Measurements from ENCODE around the gene LBHD2. TPM values are rescaled to one million over a fixed set of nuclear protein-coding genes. Genes with fewer than 3 reads are reported as not detected.

The LBHD2 gene
- total RNA-seq, 1 donor from 2014 or later: not detected

DNA sequence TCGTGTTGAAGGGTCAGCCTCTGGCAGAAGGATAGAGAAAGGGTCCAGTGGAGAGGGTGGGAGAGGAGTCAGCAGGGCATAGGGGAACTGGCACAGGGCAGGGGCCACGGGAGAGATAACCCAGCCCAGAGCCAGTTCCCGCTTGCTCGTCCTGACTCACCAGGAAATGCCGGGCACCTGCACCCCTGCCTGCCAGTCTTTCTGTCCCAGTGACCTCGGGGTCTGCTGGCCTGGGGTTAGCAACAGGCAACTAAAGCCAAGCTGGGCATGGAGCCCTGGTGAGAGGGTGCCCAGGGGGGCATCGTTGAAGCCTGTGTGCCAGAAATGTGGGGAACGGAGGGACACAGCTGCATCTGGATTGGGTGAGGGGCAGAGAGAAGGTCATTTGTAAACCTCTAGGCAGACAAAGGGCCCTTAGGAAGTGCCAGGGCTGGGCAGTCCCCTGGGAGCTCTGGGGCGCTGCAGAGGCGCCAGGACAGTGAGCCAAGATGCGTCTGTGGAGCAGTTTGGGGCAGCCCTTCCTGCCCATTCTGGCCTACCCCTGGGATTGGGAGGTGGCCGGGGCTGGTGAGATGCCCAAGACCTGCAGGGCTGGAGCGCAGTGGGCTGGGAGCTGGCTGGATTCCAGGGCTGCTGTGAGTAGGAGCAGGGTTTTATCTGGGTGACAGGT lies 44.8 kb downstream of the LBHD2 start:
- H3K4me1 ChIP-seq: peaks cover 82% of the 10 kb centered on the region

DNA sequence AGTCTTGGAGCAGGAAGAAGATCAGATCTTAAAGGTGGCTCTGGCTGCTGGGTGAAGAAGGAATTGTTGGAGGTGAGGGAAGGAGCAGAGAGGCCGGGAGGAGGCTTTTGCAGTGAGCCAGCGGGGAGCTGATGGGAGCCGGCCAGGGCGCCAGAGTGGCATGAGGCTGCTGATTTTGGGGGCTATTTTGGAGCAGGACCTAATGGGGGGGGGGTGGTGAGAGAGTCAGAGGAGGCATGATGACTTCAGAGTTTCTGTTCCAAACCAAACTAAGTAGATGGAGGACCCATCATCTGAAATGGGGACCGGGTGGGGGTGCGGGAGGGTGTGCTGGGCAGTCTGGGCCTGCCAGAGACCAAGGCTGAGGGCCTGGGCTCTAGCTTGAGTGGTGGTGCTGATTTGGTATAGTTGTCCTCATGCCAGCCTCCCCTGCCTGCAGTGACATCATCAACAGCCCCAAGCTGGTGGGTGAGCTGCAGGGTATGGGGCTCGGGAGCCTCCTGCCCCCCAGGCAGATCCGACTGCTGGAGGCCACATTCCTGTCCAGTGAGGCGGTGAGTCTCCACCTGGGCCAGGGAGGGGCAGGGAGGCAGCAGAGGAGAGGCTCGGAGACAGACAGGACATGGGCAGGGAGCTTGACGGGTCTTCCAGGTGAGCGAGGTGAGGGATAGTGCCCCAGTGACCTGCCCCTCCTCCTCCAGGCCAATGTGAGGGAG lies 45.4 kb downstream of the LBHD2 start:
- no peak overlapping the region for H3K4me3 ChIP-seq
- DNase-seq (ENCODE audit: extremely low spot score in 2 of 2): no peak
- intact Hi-C loops (cut with DNase I): no loop called here
- H3K4me1 ChIP-seq: peaks cover 76% of the 10 kb centered on the region
- H3K9me3 ChIP-seq: no peaks in the 10 kb centered on the region
- peak overlapping the region; percentile 72 for H3K27ac ChIP-seq
- H3K36me3 ChIP-seq: peaks cover 0 to 30% of the 10 kb centered on the region in 2 donors
- no peaks in the 10 kb centered on the region for H3K27me3 ChIP-seq
- TF ChIP-seq POLR2AphosphoS5 (IDR thresholded peaks at IDR 0.05; ENCODE audit: insufficient read depth in 1 of 2, low read depth in 1 of 2): no peak
- no peak for TF ChIP-seq POLR2A (IDR thresholded peaks at IDR 0.05)
- TF ChIP-seq, protein P1, sequence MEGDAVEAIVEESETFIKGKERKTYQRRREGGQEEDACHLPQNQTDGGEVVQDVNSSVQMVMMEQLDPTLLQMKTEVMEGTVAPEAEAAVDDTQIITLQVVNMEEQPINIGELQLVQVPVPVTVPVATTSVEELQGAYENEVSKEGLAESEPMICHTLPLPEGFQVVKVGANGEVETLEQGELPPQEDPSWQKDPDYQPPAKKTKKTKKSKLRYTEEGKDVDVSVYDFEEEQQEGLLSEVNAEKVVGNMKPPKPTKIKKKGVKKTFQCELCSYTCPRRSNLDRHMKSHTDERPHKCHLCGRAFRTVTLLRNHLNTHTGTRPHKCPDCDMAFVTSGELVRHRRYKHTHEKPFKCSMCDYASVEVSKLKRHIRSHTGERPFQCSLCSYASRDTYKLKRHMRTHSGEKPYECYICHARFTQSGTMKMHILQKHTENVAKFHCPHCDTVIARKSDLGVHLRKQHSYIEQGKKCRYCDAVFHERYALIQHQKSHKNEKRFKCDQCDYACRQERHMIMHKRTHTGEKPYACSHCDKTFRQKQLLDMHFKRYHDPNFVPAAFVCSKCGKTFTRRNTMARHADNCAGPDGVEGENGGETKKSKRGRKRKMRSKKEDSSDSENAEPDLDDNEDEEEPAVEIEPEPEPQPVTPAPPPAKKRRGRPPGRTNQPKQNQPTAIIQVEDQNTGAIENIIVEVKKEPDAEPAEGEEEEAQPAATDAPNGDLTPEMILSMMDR (IDR thresholded peaks at IDR 0.05): no peak

More for the DNA sequence above, 44.8 kb downstream of the LBHD2 start:
- no peaks in the 10 kb centered on the region for H3K9me3 ChIP-seq
- DNase-seq (ENCODE audit: extremely low spot score in 2 of 2): no peak
- TF ChIP-seq POLR2AphosphoS5 (IDR thresholded peaks at IDR 0.05; ENCODE audit: insufficient read depth in 1 of 2, low read depth in 1 of 2) (no peak), POLR2A (IDR thresholded peaks at IDR 0.05) (no peak)
- TF ChIP-seq, protein P1 (IDR thresholded peaks at IDR 0.05): no peak
- peaks cover 0 to 23% of the 10 kb centered on the region in 2 donors for H3K36me3 ChIP-seq
- no peak overlapping the region for H3K4me3 ChIP-seq
- no peaks in the 10 kb centered on the region for H3K27me3 ChIP-seq
- peak overlapping the region; percentile 72 for H3K27ac ChIP-seq
- intact Hi-C loops (cut with DNase I): no loop called here

DNA sequence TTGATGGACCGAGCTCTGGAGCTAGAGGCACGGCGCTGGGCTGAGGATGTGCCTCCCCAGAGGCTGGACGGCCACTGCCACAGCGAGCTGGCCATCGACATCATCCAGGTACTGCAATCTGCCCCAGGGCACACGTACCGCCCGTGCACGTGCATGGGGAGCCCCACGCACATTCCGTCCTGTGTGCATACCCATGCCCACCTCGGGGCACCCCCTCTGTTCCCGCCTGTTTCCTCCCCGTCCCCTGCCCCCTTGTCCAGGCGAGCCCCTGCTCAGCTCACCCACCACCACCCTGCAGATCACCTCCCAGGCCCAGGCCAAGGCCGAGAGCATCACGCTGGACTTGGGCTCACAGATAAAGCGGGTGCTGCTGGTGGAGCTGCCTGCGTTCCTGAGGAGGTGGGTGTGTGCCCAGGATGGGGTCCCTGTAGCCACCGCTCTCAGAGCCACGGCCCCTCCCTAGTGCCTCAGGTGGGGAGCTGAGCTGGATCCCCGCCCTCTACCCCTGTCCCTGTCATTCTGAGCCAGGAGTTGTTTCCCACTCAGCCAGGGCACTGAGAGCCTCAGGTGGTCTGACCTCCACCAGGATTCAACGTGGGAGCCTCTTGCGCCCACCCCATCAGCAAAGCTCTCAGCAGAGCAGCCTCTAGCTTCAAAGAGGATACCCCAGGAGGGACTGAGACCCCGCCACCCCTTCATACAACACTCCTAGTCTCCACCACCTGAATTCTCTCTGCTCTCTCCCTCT lies 46.2 kb downstream of the LBHD2 start:
- DNase-seq (ENCODE audit: extremely low spot score in 2 of 2): no peak
- no peak overlapping the region for H3K4me3 ChIP-seq
- no peaks in the 10 kb centered on the region for H3K9me3 ChIP-seq
- intact Hi-C loops (cut with DNase I): no loop called here
- TF ChIP-seq, protein P1 (IDR thresholded peaks at IDR 0.05): no peak
- TF ChIP-seq POLR2AphosphoS5 (IDR thresholded peaks at IDR 0.05; ENCODE audit: insufficient read depth in 1 of 2, low read depth in 1 of 2) (no peak), POLR2A (IDR thresholded peaks at IDR 0.05) (no peak)
- peaks cover 68% of the 10 kb centered on the region for H3K4me1 ChIP-seq
- peak overlapping the region; percentile 72 for H3K27ac ChIP-seq
- H3K27me3 ChIP-seq: no peaks in the 10 kb centered on the region
- H3K36me3 ChIP-seq: peaks cover 0 to 36% of the 10 kb centered on the region in 2 donors

DNA sequence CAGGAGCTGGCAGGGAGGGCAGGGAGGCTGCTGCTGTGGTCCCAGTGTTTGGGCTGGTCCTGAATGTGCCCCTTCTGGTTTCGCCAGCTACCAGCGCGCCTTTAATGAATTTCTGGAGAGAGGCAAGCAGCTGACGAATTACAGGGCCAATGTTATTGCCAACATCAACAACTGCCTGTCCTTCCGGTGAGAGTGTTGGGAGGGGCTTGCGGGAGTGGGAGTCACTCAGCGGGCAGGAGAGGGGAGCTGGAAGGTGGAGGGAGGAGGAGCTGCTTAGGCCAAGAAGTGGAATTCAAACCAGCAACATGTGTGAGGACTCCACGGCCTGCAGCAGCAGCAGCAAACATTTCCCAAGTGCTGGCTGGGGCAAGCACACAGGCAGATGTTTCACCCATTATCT lies 47.0 kb downstream of the LBHD2 start:
- Histone ChIP-seq H3K27me3 (no peaks in the 10 kb centered on the region), H3K4me3 (no peak overlapping the region), H3K4me1 (peaks cover 67% of the 10 kb centered on the region), H3K36me3 (peaks cover 0 to 43% of the 10 kb centered on the region in 2 donors), H3K9me3 (no peaks in the 10 kb centered on the region), H3K27ac (peak overlapping the region; percentile 72)
- TF ChIP-seq, protein P1 (IDR thresholded peaks at IDR 0.05): no peak
- peak; percentile 63 to 67 for TF ChIP-seq POLR2AphosphoS5 (IDR thresholded peaks at IDR 0.05; ENCODE audit: insufficient read depth in 1 of 2, low read depth in 1 of 2)
- TF ChIP-seq POLR2A (IDR thresholded peaks at IDR 0.05): peak in 1 of 2 donors; percentile 18
- DNase-seq (ENCODE audit: extremely low spot score in 2 of 2): no peak
- intact Hi-C loops (cut with DNase I): no loop called here

Data from vagina (tissue), 2 donors.